SK-N-MC (cell line): Measurements from ENCODE around the gene UTP25.
A peak's percentile ranks its signal among the peaks of the same experiment; 100 is the strongest.

Experiments used
- DNase-seq: peaks from one replicate; pipeline ENCODE4 v3.0.0-alpha.2; 2011; ENCODE audit warnings: low read depth, low spot score
- H3K27ac ChIP-seq: fragments of 200-600 bp; sonication (generic); 2 replicates; pipeline ENCODE4 v1.5.1; 2016; ENCODE audit warnings: mixed run types
- H3K36me3 ChIP-seq: fragments of 200-600 bp; sonication (generic); 2 replicates; pipeline ENCODE4 v1.6.1; 2017; ENCODE audit warnings: antibody characterized with exemption, low read length, mixed read lengths; ENCODE audit not compliant: insufficient read depth
- H3K4me3 ChIP-seq: fragments of 200-600 bp; sonication (generic); 2 replicates; pipeline ENCODE4 v1.5.1; 2016
- H3K9ac ChIP-seq: fragments of 200-600 bp; sonication (generic); 2 replicates; pipeline ENCODE4 v1.8.0; 2017; ENCODE audit warnings: mixed run types, mixed read lengths; ENCODE audit not compliant: insufficient read length
- H3K9me3 ChIP-seq: fragments of 200-600 bp; sonication (generic); 2 replicates; pipeline ENCODE4 v1.6.1; 2017; ENCODE audit warnings: low read depth, mild to moderate bottlenecking, antibody characterized with exemption, low read length, moderate library complexity, mixed read lengths
- EZH2 ChIP-seq: fragments of 200-600 bp; sonication (generic); IDR thresholded peaks from one replicate; pipeline ENCODE4 v1.6.1; 2017; ENCODE audit warnings: antibody characterized with exemption
- FOXP2 ChIP-seq: optimal IDR thresholded peaks from 2 replicates; pipeline ENCODE3; 2011; ENCODE audit warnings: mild to moderate bottlenecking, moderate library complexity; ENCODE audit not compliant: insufficient read depth; ENCODE audit errors: extremely low read length, control extremely low read depth
- POLR2AphosphoS5 ChIP-seq: IDR thresholded peaks from 2 replicates; pipeline ENCODE4 v1.6.1; 2012; ENCODE audit warnings: mild to moderate bottlenecking, low read depth, low read length, borderline replicate concordance

UTP25 gene

DNA sequence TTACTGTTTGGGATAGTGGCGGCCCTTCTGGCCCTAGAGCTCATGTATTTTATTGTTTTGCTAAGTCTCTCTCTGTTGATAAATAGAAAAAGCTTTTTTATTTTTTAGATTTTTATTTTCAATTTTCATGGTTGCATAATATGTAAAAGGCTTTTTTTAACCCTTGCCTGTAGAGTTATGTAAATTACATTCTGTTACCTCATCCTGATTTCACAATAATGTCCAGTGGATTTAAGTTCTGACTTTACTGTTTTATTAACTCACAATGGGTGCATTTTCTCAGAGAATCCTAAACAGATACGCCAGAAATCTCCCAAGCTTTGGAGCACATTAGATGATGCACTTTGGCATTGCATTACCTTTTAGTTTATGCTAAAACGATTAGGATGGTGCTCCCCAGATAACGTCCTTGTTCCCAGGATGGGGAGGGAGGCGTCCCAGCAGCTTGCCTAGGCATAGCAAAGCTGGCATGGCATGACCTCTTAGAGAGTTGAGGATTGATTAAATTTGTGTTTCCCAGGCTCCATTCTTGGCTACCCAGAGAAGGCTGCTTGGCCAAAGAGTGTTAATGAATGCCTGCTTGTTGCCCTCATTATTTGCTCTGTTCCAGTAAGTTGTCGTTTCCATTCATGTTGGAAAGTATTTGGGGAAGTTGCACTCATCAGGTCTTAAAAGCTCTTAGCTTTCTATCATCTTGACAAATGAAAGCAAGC, 17.1 kb downstream of the UTP25 start:
- Histone ChIP-seq H3K4me3 (no peak overlapping the region), H3K36me3 (peaks cover 71% of the 10 kb centered on the region), H3K27ac (no peak overlapping the region), H3K9me3 (no peaks in the 10 kb centered on the region), H3K9ac (no peak overlapping the region)
- DNase-seq: no peak
- TF ChIP-seq EZH2 (no peak), FOXP2 (no peak), POLR2AphosphoS5 (no peak)

DNA sequence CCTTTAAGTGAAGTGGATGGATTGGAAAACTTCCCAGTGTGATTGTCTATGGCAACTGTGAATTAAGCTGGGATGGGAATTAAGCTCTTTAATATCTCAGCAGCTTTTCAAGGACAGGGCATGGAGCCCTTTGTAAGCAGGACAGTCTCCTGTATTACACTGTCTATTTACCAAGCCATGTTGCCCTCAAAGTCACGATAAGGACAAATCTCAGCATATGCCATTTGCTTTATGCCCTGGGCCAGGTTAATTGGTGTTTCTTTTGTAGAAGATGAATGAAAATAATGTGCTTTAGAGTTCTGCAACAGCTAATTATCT, 17.6 kb downstream of the UTP25 start:
- H3K9ac ChIP-seq: no peak overlapping the region
- H3K36me3 ChIP-seq: peaks cover 69% of the 10 kb centered on the region
- TF ChIP-seq FOXP2: no peak
- TF ChIP-seq EZH2: no peak
- TF ChIP-seq POLR2AphosphoS5: no peak
- no peaks in the 10 kb centered on the region for H3K9me3 ChIP-seq
- DNase-seq: no peak
- no peak overlapping the region for H3K4me3 ChIP-seq
- H3K27ac ChIP-seq: no peak overlapping the region

DNA sequence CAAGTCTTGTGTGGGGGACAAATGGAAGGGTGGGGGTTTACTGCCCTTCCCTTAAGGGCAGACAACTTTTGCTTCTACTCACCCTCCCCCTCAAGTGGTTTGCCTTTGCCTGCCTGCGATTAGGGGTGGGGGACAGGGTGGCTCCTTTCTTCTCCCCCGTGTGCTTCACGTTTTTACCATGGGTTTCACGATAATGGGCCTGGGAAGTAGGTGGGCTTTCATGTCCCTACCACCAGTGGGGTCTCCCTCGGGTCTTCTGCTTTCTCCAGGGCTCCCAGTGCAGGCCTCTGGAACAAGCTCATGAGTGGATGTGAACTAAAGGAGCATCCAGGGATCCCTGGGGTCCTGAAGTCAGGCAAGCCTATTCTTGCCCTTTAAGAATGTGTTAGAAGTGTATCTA, 21.6 kb downstream of the UTP25 start:
- no peak for DNase-seq
- no peak overlapping the region for H3K27ac ChIP-seq

DNA sequence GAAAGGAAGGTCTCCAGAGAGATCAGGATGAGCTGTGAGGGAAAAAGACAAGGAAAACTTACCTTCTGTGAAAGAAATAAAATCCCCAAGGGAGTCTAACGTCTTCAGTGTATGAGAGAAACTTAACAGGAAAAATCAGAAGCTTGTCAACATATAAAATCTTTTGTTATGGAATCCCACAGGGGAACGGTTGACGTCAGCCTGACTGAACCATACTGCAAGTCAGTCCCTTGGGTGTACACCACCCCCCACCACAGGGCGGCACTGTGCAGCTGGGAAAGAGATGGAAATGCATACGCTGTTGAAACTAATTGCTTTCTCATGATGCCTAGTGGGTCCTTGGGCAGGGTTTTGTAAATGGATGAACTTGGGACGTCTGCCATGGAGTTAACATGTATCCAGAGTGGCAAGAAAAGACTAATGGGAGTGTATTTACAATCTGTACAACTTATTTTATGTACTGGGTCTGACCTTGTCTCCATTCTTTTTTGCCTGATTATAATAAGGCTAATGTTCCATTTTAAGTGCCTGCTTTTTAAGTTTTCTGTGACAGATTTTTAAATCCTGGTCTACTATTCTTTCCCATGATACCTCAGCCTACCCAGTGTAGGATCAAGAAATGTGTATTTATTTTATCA, 22.7 kb downstream of the UTP25 start:
- H3K27ac ChIP-seq: peak overlapping the region; percentile 72
- peaks cover 57% of the 10 kb centered on the region for H3K36me3 ChIP-seq
- peak; percentile 66 for DNase-seq
- peak overlapping the region; percentile 30 for H3K9ac ChIP-seq
- peak; percentile 79 for TF ChIP-seq FOXP2
- TF ChIP-seq EZH2: no peak
- no peak for TF ChIP-seq POLR2AphosphoS5
- no peaks in the 10 kb centered on the region for H3K9me3 ChIP-seq
- no peak overlapping the region for H3K4me3 ChIP-seq

More for the DNA sequence above, 21.6 kb downstream of the UTP25 start:
- Histone ChIP-seq H3K9me3 (no peaks in the 10 kb centered on the region), H3K4me3 (no peak overlapping the region), H3K36me3 (peaks cover 66% of the 10 kb centered on the region), H3K9ac (no peak overlapping the region)
- TF ChIP-seq POLR2AphosphoS5: no peak
- TF ChIP-seq FOXP2: no peak
- TF ChIP-seq EZH2: no peak

DNA sequence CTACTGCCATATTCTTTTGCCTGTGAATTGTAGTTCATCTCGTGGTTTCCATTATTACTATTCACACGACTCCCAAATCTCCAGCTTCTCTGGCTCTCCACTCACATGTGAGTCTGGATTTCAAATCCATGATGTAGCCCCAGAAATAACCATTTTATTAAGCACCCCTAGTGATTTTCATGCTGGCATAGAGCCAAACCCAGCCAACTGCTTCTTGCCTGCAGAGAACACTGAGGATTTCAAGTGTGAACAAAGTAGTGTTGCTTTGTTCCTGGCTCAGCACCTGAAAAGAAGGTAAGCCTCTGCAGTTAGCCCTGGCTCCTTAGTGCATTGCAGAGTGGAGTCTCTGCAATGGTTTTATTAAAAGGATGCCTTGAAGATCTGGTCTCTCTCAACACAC, 25.9 kb downstream of the UTP25 start:
- Histone ChIP-seq H3K9ac (no peak overlapping the region), H3K27ac (no peak overlapping the region), H3K36me3 (peaks cover 39% of the 10 kb centered on the region), H3K4me3 (no peak overlapping the region), H3K9me3 (no peaks in the 10 kb centered on the region)
- DNase-seq: no peak
- no peak for TF ChIP-seq POLR2AphosphoS5
- no peak for TF ChIP-seq EZH2
- no peak for TF ChIP-seq FOXP2

DNA sequence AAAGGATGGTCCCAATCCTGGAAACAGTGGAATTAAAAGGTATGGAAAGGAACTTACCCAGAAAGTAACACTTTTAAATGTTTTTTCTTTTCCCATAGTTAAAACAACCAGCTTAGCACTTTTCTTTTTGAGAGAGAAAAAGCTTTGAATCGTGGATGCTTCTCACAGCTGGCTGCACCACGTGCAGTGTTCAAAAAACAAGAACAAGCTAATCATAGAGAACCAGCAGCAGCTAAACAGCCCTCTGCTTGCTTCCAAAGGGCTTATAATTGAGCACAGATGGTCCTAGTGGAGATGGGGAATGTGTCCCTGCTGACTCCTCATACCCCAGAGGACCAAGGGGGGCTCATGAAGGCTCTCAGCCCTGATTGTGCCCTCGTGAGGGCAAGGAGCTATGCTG, 26.4 kb downstream of the UTP25 start:
- no peak for DNase-seq
- Histone ChIP-seq H3K9me3 (no peaks in the 10 kb centered on the region), H3K36me3 (peaks cover 39% of the 10 kb centered on the region), H3K27ac (no peak overlapping the region), H3K4me3 (no peak overlapping the region), H3K9ac (no peak overlapping the region)
- TF ChIP-seq POLR2AphosphoS5 (no peak), FOXP2 (no peak), EZH2 (no peak)

DNA sequence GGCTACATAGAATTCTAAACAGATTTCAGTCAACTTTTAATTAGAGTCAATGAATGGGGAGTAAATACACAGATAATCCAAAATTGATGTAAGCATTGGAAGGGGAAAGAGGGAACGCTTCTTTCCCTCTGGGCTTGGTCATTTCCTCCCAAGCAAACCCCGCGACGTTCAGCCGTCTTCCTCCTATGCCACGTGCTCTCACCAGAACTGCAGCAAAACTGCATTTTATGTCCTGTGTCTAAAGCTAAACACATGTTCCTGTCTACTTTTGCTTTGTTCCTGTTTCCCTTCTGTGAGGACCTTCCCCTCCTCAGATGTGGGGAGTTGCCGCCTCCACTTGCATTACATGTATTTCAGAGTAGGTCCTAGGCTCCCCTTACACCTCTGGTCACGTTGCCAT, 27.2 kb downstream of the UTP25 start:
- H3K9ac ChIP-seq: no peak overlapping the region
- no peak overlapping the region for H3K4me3 ChIP-seq
- H3K9me3 ChIP-seq: no peaks in the 10 kb centered on the region
- no peak for TF ChIP-seq FOXP2
- no peak for TF ChIP-seq POLR2AphosphoS5
- no peak for TF ChIP-seq EZH2
- peaks cover 37% of the 10 kb centered on the region for H3K36me3 ChIP-seq
- DNase-seq: no peak
- H3K27ac ChIP-seq: no peak overlapping the region

DNA sequence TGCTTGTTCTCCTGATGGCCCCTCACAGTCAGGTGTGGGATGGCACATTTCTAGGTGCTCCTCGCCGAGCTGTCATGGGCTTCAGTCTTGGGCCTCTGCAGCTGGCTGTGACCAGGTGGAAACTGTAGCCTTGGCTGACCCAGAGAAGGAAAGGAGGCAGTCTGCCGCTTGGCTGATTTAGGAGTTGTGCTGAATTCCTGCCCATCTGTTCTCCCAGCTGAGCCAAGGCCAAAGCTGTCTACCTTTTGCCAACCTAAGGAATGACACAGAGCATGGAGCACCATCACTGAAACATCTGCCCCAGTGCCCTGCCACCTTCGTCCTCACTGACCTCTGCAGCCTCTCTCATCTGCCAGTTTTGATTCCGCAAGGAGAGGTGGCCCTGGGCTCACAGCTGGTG, 27.9 kb downstream of the UTP25 start:
- DNase-seq: no peak
- TF ChIP-seq FOXP2 (no peak), POLR2AphosphoS5 (no peak), EZH2 (no peak)
- Histone ChIP-seq H3K4me3 (no peak overlapping the region), H3K9ac (no peak overlapping the region), H3K27ac (no peak overlapping the region), H3K36me3 (peaks cover 34% of the 10 kb centered on the region), H3K9me3 (no peaks in the 10 kb centered on the region)
